A549 (cell line): ENCODE measurements around the gene C1R.

Experiments
- EP300 ChIP-seq, 2 experiments: fragments of >200 bp; sonication (Bioruptor Twin); formaldehyde crosslinking; IDR thresholded peaks; 2 replicates in 1 of 2; 3 replicates in 1 of 2; pipeline ENCODE4 v1.6.1; 2016 to 2017
- MAFK ChIP-seq: fragments of 450-650 bp; IDR thresholded peaks from 2 replicates; pipeline ENCODE4 v1.6.1; 2014; ENCODE audit not compliant: partially characterized antibody
- RCOR1 ChIP-seq: fragments of 150-350 bp; IDR thresholded peaks from 2 replicates; pipeline ENCODE4 v1.6.1; 2014; ENCODE audit warnings: antibody characterized with exemption, low read length, low read depth
- ZSCAN20 ChIP-seq: fragments of 250-450 bp; sonication (Bioruptor Pico); IDR thresholded peaks from 2 replicates; pipeline ENCODE4 v1.8.0; 2022; ENCODE audit warnings: mild to moderate bottlenecking, moderate library complexity
- TF ChIP-seq, protein P1 (sequence below): fragments of >200 bp; sonication (Bioruptor Twin); formaldehyde crosslinking; IDR thresholded peaks from 3 replicates; pipeline ENCODE4 v1.5.1; 2016
- TF ChIP-seq, protein P2 (sequence below): fragments of 250-450 bp; sonication (Bioruptor Pico); IDR thresholded peaks from 2 replicates; pipeline ENCODE4 v1.5.0; 2021; ENCODE audit warnings: mild to moderate bottlenecking, moderate library complexity, borderline replicate concordance
- TF ChIP-seq, protein P3 (sequence below): fragments of 450-650 bp; IDR thresholded peaks from 2 replicates; pipeline ENCODE4 v1.6.1; 2014; ENCODE audit warnings: antibody characterized with exemption

DNA sequence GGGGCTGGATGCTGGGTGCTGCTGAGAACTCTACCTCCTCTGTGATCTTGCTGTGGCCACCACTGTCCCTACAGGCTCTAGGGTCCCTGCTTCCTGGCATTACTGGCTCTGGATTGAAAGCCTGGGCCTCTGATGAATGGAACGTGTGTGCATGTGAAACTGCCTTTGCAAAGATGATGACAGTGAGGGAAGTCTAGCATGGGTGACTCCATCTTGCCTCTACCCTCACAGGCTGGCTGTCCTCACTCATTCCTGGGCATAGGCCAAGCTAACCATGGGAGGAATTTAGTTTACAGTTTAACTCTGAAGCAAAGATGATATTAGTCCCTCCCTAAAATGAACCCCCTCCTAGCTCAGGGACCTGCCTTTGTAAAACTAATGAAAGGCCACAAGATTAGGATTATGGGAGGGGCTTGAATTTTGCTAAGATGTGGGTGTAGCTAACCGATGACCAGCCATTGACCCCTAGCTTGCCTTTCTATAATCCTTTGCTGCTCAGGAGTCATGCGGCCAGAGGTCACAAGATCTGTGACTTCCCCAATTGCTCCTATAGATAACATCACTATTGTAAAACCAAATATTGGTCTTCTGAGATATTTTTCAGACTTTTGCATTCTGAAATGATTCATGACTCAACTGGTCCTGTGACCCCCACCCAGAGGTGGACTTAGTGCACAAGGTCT is 33.9 kb downstream of the C1R start:
- no peak for TF ChIP-seq RCOR1
- TF ChIP-seq EP300 (IDR thresholded peaks at IDR 0.05) = no peak
- TF ChIP-seq, protein P1, sequence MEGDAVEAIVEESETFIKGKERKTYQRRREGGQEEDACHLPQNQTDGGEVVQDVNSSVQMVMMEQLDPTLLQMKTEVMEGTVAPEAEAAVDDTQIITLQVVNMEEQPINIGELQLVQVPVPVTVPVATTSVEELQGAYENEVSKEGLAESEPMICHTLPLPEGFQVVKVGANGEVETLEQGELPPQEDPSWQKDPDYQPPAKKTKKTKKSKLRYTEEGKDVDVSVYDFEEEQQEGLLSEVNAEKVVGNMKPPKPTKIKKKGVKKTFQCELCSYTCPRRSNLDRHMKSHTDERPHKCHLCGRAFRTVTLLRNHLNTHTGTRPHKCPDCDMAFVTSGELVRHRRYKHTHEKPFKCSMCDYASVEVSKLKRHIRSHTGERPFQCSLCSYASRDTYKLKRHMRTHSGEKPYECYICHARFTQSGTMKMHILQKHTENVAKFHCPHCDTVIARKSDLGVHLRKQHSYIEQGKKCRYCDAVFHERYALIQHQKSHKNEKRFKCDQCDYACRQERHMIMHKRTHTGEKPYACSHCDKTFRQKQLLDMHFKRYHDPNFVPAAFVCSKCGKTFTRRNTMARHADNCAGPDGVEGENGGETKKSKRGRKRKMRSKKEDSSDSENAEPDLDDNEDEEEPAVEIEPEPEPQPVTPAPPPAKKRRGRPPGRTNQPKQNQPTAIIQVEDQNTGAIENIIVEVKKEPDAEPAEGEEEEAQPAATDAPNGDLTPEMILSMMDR = no peak
- TF ChIP-seq, protein P2, sequence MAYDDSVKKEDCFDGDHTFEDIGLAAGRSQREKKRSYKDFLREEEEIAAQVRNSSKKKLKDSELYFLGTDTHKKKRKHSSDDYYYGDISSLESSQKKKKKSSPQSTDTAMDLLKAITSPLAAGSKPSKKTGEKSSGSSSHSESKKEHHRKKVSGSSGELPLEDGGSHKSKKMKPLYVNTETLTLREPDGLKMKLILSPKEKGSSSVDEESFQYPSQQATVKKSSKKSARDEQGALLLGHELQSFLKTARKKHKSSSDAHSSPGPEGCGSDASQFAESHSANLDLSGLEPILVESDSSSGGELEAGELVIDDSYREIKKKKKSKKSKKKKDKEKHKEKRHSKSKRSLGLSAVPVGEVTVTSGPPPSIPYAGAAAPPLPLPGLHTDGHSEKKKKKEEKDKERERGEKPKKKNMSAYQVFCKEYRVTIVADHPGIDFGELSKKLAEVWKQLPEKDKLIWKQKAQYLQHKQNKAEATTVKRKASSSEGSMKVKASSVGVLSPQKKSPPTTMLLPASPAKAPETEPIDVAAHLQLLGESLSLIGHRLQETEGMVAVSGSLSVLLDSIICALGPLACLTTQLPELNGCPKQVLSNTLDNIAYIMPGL (CRISPR knock-in tag) = no peak
- TF ChIP-seq, protein P3, sequence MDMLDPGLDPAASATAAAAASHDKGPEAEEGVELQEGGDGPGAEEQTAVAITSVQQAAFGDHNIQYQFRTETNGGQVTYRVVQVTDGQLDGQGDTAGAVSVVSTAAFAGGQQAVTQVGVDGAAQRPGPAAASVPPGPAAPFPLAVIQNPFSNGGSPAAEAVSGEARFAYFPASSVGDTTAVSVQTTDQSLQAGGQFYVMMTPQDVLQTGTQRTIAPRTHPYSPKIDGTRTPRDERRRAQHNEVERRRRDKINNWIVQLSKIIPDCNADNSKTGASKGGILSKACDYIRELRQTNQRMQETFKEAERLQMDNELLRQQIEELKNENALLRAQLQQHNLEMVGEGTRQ = no peak
- TF ChIP-seq MAFK = no peak
- TF ChIP-seq ZSCAN20 (CRISPR knock-in tag) = no peak
